Measurements from ENCODE around the gene PNPLA7. TPM values are rescaled to one million over a fixed set of nuclear protein-coding genes. Genes with fewer than 3 reads are reported as not detected.

PNPLA7 gene
- total and polyA plus RNA-seq, 2 of the 13 experiments (the other 11 are each of a cell fraction or from before 2014, with no cell fraction given) = 0.42 to 1.5 TPM

DNA sequence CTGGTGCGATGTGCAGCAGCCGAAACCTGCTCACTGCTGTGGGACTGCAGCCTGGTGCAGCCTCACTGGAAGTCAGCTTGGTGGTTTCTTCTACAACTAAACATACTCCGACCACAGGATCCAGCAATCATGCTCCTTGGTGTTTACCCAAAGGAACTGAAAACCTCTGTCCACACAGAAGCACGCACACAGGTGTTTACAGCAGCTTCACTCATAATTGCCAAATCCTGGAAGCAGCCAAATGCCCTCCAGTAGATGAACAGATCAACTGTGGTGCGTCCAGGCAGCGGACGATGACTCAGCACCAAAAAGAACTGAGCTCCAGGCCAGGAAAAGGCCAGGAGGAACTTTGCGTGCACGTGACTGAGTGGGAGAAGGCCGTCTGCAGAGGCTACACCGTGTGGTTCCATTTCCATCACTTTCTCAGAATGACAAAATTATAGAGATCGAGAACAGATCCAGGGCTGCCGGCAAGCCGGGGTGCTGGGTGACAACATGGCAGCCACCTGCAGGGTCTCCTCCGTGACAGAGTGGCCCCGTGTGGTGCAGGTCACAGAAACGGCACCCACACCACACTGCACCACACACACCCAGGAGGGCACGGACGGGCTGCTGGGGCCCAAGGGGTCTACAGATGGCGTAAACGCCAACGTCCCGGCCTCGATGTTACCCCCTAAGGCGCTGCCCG lies 68.0 kb downstream of the PNPLA7 start (continued):
- TF ChIP-seq, protein P1, sequence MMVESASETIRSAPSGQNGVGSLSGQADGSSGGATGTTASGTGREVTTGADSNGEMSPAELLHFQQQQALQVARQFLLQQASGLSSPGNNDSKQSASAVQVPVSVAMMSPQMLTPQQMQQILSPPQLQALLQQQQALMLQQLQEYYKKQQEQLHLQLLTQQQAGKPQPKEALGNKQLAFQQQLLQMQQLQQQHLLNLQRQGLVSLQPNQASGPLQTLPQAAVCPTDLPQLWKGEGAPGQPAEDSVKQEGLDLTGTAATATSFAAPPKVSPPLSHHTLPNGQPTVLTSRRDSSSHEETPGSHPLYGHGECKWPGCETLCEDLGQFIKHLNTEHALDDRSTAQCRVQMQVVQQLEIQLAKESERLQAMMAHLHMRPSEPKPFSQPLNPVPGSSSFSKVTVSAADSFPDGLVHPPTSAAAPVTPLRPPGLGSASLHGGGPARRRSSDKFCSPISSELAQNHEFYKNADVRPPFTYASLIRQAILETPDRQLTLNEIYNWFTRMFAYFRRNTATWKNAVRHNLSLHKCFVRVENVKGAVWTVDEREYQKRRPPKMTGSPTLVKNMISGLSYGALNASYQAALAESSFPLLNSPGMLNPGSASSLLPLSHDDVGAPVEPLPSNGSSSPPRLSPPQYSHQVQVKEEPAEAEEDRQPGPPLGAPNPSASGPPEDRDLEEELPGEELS (CRISPR knock-in tag; IDR thresholded peaks at IDR 0.05) = 0 out of 2 replicates have a peak, but pooled peaks have one; percentile 20
- TF ChIP-seq ZNF292 (CRISPR knock-in tag; IDR thresholded peaks at IDR 0.05; ENCODE audit: borderline replicate concordance, low read depth) (0 out of 2 replicates have a peak, but pooled peaks have one; percentile 29), KAT8 (CRISPR knock-in tag; IDR thresholded peaks at IDR 0.05) (0 out of 2 replicates have a peak, but pooled peaks have one; percentile 40), ZNF607 (CRISPR knock-in tag; IDR thresholded peaks at IDR 0.05; ENCODE audit: borderline replicate concordance) (no peak)

DNA sequence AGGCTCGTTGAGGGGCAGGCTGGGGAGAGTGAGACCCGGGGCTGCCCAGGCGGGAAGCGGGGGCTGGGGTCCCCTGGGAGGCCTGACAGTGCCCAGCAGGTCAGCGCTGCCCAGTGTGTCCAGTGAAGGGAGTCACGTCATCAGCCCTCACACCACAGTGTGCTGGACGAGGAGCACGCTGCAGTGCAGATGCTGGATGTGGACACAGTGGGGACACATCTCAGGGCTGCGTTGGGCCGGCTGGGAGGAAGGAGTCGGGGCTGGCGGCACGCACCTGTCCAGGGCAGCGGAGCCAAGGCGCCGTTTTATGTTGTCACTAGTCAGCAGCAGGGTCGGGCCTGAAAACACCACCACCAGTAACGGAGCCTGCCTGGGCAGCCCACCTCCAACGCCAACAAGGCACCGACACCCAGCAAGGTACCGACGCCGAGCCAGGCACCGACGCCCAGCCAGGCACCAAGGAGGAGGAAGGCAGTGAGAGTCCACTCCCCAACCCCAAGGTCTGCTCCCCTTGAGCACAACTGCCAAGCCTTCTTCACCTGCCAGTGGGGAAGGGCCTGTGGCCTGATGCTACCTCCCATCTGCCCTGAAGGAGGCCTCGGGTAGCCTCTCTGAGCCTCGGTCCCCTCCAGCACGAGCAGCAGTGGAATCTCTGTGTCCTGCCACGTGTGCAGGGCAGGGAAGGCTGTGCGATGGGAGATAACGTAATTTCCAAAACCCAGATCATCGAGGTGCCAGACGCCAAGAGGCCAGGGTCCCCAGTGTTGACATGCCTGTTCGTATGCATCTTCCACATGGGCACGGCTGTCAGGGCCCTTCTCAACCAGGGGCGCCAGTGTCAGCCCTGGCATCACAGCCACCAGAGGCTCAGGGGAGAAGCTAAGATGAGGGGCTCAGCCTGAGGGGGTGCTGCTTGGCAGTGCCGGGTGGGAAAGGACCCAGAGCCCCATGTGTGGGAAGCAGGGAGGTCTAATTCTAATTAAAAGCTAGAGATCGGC lies 69.2 kb downstream of the PNPLA7 start:
- CTCF ChIA-PET (ENCODE audit: low intra/inter-chr PET ratio, low total read pairs) = no interaction called here
- Histone ChIP-seq H3K4me1 (ENCODE audit: insufficient read depth, low read length) (peaks cover 52% of the 10 kb centered on the region), H3K27me3 (ENCODE audit: control insufficient read depth in 1 of 2, insufficient read depth in 2 of 2, low read length in 2 of 2) (peaks cover 7 to 33% of the 10 kb centered on the region in 2 experiments; a peak in 3 of 5 replicates), H3K79me2 (ENCODE audit: insufficient read depth, low read length) (no peaks in the 10 kb centered on the region), H3K4me3 (replicated peaks in 1 of 3; ENCODE audit: insufficient read depth in 1 of 3, low read depth in 2 of 3, low read length in 3 of 3) (no peak overlapping the region), H4K20me1 (ENCODE audit: insufficient read depth, low read length) (no peaks in the 10 kb centered on the region), H3K27ac (ENCODE audit: extremely low read length, insufficient read depth, low read length) (no peak overlapping the region), H3K9ac (ENCODE audit: insufficient read depth, low read depth, low read length) (no peak overlapping the region), H3K9me3 (ENCODE audit: low read length) (peaks cover 4% of the 10 kb centered on the region), H2AFZ (ENCODE audit: low read length) (no peak overlapping the region), H3K4me2 (ENCODE audit: low read depth, low read length) (no peak overlapping the region), H3K36me3 (replicated peaks in 1 of 2; ENCODE audit: control insufficient read depth in 1 of 2, insufficient read depth in 2 of 2, low read length in 2 of 2) (no peaks in the 10 kb centered on the region)
- POLR2A ChIA-PET = interaction anchor here (1.6 kb wide), 1 partner anchor 22 kb away, joined by 3 read pairs; the partner anchor contains the start of gene NSMF
- 90% methylated on average over 23 of the region's 38 CpGs for WGBS (ENCODE audit: low lambda C conversion rate)
- intact Hi-C loops (cut with micrococcal nuclease; ENCODE audit: unreplicated experiment) = no loop called here
- no TSS peak for BruUV-seq (replicated peaks)
- TF ChIP-seq ZBTB38 (CRISPR knock-in tag; IDR thresholded peaks at IDR 0.05) = peak; percentile 32; the same call in 1 of the 2 replicates
- no peak for TF ChIP-seq BRD4 (CRISPR knock-in tag; IDR thresholded peaks at IDR 0.05)
- in situ Hi-C loops (cut with HindIII; ENCODE audit: extremely low pct_ligation_motif_present, low pct_unique_long_range_greater_than_20kb) = no loop called here
- no peak for ATAC-seq
- no peak for DNase-seq (ENCODE audit: low spot score)
- no peak for FAIRE-seq

Measured in HepG2 (cell line).